ENCODE data around the gene ANKRD37.

ANKRD37 gene

DNA sequence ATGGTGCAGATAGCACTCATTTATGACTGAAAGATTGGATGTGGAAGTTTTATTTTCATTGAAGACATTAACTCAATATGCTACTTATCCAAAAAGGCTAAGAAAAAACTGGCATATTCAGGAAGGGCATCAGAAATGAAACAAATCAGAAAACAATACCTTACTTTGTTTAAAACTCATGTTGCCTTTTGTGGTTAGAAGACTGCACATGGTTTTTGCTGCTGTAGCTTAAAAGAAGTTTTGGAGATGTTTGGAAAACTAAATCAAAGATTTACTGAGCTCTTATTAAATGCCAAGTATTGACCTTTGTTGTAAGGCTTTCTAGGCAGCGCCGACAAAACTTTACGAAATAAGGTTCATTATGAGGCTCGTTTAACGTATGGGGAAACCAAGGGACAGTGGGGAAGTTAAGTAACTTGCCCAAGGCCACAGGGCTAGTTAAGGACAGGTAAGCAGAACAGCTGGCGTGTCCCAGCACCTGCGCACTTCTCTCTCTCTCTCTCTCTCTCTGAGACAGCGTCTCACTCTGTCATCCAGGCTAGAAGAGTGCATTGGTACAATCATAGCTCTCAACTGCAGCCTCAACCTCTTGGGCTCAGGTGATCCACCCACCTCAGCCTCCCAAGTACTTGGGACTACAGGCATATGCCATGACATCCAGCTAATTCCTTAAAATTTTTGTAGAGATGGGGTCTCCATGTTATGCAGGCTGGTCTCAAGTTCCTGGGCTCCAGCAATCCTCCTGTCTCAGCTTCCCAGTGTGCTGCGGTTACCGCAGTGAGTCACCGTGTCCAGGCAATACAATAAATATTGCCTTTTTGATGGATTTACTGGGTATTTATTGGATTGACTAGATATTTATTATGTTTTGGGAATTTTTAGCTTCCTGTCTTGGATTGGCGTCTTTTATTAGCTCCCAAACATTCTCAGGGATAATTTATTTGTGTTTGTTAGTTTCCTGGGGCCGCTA, 17.0 kb upstream of the ANKRD37 start:
- FAIRE-seq (no peak), DNase-seq (ENCODE audit: insufficient read length, low spot score) (no peak)
- TF ChIP-seq, protein P1, sequence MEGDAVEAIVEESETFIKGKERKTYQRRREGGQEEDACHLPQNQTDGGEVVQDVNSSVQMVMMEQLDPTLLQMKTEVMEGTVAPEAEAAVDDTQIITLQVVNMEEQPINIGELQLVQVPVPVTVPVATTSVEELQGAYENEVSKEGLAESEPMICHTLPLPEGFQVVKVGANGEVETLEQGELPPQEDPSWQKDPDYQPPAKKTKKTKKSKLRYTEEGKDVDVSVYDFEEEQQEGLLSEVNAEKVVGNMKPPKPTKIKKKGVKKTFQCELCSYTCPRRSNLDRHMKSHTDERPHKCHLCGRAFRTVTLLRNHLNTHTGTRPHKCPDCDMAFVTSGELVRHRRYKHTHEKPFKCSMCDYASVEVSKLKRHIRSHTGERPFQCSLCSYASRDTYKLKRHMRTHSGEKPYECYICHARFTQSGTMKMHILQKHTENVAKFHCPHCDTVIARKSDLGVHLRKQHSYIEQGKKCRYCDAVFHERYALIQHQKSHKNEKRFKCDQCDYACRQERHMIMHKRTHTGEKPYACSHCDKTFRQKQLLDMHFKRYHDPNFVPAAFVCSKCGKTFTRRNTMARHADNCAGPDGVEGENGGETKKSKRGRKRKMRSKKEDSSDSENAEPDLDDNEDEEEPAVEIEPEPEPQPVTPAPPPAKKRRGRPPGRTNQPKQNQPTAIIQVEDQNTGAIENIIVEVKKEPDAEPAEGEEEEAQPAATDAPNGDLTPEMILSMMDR (IDR thresholded peaks at IDR 0.05; ENCODE audit: insufficient read depth, missing control alignments): no peak

DNA sequence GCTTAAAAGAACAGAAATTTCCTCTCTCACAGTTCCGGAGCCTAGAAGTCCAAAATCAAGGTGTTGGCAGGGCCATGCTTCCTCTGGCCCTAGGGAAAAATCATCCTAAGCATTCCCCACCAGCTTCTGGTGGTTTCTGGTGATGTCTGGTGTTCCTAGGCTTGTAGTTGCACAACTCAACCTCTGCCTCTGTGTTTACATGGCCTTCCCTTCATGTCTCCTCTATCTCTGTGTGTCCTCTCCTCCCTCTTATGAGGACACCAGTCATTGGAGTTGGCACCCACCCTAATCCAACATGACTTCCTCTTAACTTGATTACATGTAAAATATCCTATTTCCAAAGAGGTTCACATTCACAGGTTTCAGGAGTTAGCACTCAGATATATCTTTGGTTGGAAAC, 16.3 kb upstream of the ANKRD37 start:
- DNase-seq (ENCODE audit: insufficient read length, low spot score) (no peak), FAIRE-seq (no peak)
- TF ChIP-seq, protein P1 (IDR thresholded peaks at IDR 0.05; ENCODE audit: insufficient read depth, missing control alignments): no peak

DNA sequence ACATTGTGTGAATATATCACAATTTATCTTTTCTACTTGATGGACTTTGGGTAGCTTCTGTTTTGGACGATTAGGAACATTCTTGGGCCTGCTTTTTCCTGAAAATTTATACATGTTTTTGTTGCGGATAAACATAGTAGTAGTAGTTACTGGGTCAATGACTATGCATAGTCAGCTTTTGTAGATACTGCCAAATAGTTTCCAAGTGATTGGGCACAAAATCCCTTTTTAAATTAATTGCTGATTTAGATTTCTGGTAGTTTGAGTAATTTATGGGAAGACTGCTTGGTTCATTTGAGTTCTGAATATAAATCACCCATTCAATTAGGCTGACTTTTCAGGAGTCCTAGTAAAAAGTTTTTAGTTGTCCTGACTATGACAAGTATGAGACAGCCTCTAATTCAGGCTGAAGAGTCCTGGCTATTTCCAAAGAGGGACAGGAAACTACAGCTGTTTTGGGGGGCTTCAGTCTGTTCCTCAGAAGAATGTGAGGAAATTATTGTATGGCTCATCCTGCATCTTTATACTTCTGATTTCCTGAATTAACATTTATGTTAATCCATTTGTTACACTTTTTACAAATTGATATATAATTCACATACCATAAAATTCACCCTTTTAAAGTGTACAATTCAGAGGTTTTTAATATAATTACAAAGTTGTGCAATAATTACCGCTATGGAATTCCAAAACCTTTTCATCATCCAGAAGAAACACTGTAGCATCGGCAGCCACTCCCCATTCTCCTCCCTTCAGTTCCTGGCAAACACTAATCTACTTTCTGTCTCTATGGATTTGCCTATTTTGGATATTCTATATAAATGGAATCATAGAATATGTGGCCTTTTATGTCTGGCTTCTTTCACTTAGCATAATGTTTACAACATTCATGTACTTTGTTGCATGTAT, 15.1 kb upstream of the ANKRD37 start:
- TF ChIP-seq, protein P1 (IDR thresholded peaks at IDR 0.05; ENCODE audit: insufficient read depth, missing control alignments): no peak
- FAIRE-seq: no peak

DNA sequence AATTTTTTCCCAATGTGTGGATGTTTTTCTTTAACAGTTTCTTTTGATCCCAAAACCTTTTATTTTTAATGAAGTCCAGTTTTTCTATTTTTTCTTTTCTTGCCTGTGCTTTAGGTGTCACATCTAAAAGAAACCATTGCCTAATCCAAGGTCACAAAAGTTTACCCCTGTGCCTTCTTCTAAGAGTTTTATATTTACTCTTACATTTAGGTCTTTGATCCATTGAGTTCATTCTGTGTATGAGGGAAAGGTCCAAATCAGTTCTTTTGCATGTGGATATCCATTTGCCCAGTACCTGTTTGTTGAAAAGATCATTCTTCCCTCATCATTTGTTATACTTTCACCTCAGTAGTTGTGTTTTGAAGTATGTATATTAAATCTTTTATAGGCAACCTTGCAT, 13.9 kb upstream of the ANKRD37 start:
- DNase-seq (ENCODE audit: insufficient read length, low spot score): no peak
- no peak for FAIRE-seq
- TF ChIP-seq, protein P1 (IDR thresholded peaks at IDR 0.05; ENCODE audit: insufficient read depth, missing control alignments): no peak

More for the DNA sequence above, 15.1 kb upstream of the ANKRD37 start:
- no peak for DNase-seq (ENCODE audit: insufficient read length, low spot score)

DNA sequence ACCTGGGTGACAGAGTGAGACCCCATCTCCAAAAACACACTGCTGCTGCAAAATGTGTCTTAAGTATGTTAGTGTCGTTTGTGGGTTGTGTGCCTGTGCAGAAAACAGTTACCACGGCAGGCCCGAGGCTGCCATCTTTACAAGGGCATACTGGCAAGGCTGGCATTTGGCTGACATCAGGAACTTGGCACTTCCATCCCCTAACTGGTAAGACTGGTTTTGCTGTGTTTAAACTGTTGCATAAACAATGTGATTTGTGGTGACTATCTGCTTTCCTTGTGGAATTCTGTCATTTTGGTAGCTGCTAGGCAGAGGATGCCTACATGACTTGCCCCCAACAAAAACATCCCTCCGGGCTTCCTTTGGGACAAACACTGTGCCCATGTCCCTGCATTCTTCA, 13.2 kb upstream of the ANKRD37 start:
- TF ChIP-seq, protein P1 (IDR thresholded peaks at IDR 0.05; ENCODE audit: insufficient read depth, missing control alignments): no peak
- FAIRE-seq (no peak), DNase-seq (ENCODE audit: insufficient read length, low spot score) (no peak)

DNA sequence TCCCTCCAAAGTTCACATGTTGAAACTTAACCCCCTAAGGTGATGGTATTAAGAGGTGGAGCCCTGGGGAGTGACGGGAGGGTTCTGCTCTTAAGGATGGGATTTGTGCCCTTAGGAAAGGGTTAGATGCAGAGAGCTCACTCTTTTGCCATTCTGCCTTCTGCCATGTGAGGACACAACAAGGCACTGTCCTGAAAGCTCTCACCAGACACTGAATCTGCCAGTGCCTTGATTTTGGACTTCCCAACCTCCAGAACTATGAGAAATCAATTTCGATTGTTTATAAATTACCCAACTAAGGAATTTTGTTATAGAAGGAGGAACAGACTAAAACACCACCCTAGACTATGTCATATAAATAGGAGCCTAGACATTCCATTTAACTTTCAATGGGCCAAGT, 12.6 kb upstream of the ANKRD37 start:
- FAIRE-seq (no peak), DNase-seq (ENCODE audit: insufficient read length, low spot score) (no peak)
- TF ChIP-seq, protein P1 (IDR thresholded peaks at IDR 0.05; ENCODE audit: insufficient read depth, missing control alignments): no peak

All from D721Med (cell line).